Cardiac fibroblast (primary cell): Measurements from ENCODE around the gene CDK5RAP3.

Source experiments
- DNase-seq, 2 donors: peaks; one replicate each; pipeline versions ENCODE4 v3.0.0 to v3.0.0-alpha.2; 2010; ENCODE audit warnings: low read depth in 2 of 2
- H3K4me3 ChIP-seq, 2 donors: replicated peaks in 1 of 2; 1 replicate in 1 of 2; 2 replicates in 1 of 2; pipeline ENCODE4 v1.5.1; 2011; ENCODE audit warnings: low read depth in 2 of 2, low read length in 2 of 2, mild to moderate bottlenecking in 2 of 2, moderate library complexity in 1 of 2
- CTCF ChIP-seq: IDR thresholded peaks from one replicate; pipeline ENCODE4 v1.5.1; 2011; ENCODE audit warnings: low read depth, mild to moderate bottlenecking, low read length, inconsistent platforms

Gene CDK5RAP3

GRCh38 chr17:47949197-47949759 lies 21.6 kb upstream of the CDK5RAP3 start:
- peak overlapping the region in 1 of 2 donors; percentile 22 for H3K4me3 ChIP-seq
- peak; percentile 82 to 92 for DNase-seq
- TF ChIP-seq CTCF = peak; percentile 89

GRCh38 chr17:47949946-47950345 lies 21.0 kb upstream of the CDK5RAP3 start:
- no peak for DNase-seq
- TF ChIP-seq CTCF = no peak
- H3K4me3 ChIP-seq = no peak overlapping the region

GRCh38 chr17:47950448-47950847 lies 20.5 kb upstream of the CDK5RAP3 start:
- H3K4me3 ChIP-seq = no peak overlapping the region
- DNase-seq = no peak
- no peak for TF ChIP-seq CTCF

GRCh38 chr17:47952171-47953021 lies 18.5 kb upstream of the CDK5RAP3 start:
- no peak for TF ChIP-seq CTCF
- DNase-seq = no peak
- no peak overlapping the region for H3K4me3 ChIP-seq

GRCh38 chr17:47953909-47954308 lies 17.0 kb upstream of the CDK5RAP3 start:
- DNase-seq = no peak
- no peak overlapping the region for H3K4me3 ChIP-seq
- TF ChIP-seq CTCF = no peak

GRCh38 chr17:47955497-47956461 lies 15.1 kb upstream of the CDK5RAP3 start:
- H3K4me3 ChIP-seq = no peak overlapping the region
- no peak for TF ChIP-seq CTCF
- DNase-seq = no peak
